Fibroblast of peridontal ligament (primary cell): ENCODE data around the gene ZBTB42.
A peak's percentile ranks its signal among the peaks of the same experiment; 100 is the strongest.

ENCODE experiments used
- DNase-seq: peaks from one replicate; pipeline ENCODE4 v3.0.0-alpha.2; 2010; ENCODE audit errors: extremely low read depth

The ZBTB42 gene

DNA sequence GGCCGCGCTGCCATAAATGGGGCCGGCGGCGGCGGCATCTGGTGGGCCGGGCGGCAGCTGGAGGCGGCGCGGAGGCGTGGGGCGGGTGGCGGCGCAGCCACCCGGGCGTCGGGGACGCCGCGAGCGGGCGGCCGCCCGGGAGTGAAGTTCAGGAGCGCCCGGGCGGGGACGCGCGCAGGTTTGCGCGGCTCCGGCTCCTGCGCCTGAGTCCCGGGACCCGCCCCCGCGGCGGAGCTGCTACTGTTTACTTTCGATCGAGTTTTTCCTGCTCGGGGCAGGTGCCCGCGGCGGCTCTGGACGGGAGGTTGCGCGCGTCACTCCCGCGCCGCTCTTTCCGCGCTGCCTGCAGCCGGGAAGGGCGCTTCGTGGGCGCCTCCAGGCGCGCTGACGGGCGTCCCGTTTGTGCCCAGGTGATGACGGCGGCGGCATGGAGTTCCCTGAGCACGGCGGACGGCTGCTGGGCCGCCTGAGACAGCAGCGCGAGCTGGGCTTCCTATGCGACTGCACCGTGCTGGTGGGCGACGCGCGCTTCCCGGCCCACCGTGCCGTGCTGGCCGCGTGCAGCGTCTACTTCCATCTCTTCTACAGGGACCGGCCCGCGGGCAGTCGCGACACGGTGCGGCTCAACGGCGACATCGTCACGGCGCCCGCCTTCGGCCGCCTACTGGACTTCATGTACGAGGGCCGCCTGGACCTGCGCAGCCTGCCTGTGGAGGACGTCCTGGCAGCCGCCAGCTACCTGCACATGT is at the start of gene ZBTB42:
TSS of gene ZBTB42 (plus strand) at position 331 of the 749 bp plus-strand sequence. CDS start at position 428, 97 bp downstream.
- DNase-seq: peak; percentile 24

DNA sequence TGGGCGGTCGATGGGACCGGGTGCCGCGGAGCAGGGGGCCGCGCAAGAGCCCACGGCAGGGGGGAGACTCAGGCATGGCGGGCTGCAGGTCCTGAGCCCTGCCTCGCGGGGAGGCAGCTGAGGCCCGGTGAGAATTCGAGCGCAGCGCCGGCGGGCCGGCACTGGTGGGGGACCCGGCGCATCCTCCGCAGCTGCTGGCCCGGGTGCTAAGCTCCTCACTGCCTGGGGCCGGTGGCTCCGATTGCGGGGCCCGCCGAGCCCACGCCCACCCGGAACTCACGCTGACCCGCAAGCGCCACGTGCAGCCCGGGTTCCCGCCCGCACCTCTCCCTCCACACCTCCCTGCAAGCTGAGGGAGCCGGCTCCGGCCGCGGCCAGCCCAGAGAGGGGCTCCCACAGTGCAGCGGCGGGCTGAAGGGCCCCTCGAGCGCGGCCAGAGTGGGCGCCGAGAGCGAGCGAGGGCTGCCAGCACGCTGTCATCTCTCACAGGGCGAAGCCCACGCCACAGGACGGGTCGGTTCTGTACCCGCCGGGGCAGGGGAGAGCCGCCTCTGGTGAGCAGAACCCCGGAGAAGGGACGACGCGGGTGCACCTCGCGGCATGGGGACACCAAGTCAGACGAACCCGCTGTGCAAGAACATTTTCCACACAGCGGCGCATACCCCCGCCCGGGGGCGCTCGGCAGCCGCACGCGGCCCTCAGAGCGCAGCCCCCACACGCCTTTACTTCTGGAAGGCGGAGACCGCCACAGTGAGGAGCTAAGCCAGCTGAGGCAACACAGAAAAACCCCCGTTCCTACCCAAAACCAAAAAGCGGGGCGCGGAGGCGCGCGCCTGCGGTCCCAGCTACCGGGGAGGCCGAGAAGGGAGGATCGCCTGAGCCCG is 49.1 kb upstream of the ZBTB42 start:
- no peak for DNase-seq

GRCh38 chr14:104752423-104752734 is 48.5 kb upstream of the ZBTB42 start:
- no peak for DNase-seq

GRCh38 chr14:104752735-104753527 is 48.0 kb upstream of the ZBTB42 start, which contains the start of gene SIVA1:
TSS of gene SIVA1 (plus strand) at chr14:104753147. CDS start at chr14:104753202, 55 bp downstream.
- DNase-seq: peak; percentile 97

DNA sequence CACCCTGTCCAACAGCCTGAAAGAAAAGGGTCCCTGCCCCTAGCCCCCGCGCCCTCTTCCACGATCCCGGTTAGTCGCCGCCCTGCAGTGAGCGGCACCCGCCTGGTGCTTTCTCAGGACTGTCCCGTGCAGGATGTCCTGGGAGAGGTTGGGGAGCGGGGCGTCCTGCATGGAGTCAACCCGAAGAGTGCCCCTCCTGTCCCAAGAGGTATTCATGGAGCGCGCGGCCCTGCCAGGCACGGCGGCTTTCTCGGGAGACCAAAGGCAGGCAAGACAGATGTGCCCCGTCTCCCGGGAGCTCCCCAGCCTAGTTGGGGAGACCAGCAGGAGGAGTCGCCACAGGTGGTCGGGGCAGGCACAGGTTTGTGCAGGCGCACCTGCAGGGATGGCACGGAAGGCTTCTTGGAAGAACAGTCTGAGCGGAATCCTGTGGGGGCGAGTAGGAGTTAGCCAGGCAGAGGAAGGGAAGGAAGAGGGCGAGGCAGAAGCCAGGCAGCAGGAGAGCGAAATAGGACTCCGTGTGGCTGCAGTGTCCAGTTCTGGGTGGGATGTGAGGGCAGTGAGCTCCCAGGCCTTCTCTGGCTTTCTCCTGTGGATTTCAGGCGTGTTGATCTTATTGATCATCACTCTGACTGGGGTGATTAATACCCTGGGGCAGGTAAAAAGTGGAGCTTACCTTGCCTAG is 47.2 kb upstream of the ZBTB42 start:
- DNase-seq: no peak

DNA sequence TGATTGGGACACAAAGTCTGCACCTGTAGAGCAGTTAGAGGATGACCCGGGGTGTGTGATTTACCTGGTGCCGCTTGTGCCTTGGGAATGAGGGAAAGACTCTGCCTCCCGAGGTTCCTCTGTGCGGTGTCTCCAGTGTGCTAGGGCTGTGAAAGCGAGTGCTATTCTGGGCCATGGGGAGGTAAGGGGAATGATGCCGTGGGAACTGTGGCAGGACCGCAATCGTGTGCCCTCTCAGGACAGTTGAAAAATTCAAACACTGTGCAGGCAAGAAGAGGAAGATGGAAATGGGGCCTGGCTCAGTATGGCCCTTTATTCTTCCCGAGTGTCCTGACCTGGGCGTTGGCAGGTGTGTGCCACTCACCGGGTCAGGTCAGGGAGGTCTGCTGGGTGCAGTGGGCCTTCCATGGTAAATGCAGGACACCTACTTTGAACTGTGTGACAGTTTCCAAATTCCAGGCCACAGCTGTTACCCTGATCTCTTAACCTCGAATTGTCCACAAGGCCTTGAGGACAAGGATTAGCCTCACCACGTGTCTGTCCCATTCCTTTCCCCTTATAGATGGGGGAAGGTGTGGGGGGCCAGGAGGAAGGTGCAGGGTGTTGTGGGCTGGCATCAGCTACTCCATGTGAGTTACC is 46.6 kb upstream of the ZBTB42 start:
- no peak for DNase-seq

- no peak for DNase-seq
Measured at GRCh38 chr14:104755621-104756020, 45.3 kb upstream of the ZBTB42 start.

GRCh38 chr14:104756477-104757237 is 44.2 kb upstream of the ZBTB42 start:
- no peak for DNase-seq

GRCh38 chr14:104757238-104757585 is 43.7 kb upstream of the ZBTB42 start:
- peak; percentile 47 for DNase-seq

GRCh38 chr14:104757681-104758392 is 43.1 kb upstream of the ZBTB42 start:
- no peak for DNase-seq

DNA sequence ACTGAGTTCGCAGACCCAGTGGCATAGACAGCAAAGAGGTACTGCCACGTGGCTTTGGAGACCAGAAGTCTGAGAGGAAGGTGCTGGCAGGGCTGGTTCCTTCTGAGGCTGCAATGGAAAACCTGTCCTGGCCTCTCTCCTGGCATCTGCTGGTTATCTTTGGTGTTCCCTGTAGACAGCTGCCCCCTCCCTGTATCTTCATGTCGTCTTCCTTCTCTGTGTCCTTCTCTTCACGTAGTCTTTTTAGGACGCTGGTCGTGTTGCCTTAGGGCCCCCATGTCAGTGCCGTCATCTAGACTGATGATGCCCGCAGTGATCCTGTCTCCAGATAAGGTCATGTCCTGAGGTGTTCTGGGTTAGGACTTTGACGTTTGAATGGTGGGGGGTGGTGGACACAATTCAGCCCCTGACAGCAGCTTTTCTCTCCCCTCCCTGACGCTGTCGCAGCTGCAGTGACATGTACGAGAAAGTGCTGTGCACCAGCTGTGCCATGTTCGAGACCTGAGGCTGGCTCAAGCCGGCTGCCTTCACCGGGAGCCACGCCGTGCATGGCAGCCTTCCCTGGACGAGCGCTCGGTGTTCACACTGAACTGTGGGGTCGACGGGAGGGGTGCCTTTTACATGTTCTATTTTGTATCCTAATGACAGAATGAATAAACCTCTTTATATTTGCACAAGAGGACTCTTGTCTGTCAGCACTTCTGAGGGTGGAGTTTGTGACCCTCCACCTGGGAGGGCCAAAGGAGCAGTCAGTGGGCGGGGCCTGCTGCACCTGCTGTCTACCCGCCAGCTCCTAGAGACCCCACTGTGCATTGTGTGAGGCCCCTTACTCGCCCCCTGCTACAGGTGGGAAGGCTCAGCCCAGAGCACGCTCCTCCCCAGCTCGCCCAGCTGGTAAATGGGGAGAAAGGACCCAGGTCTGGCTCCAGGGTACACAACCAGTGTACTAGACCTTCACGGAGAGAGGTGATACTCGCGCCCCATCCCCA is 41.6 kb upstream of the ZBTB42 start:
- no peak for DNase-seq

GRCh38 chr14:104765517-104765916 is 35.4 kb upstream of the ZBTB42 start:
- DNase-seq: no peak

DNA sequence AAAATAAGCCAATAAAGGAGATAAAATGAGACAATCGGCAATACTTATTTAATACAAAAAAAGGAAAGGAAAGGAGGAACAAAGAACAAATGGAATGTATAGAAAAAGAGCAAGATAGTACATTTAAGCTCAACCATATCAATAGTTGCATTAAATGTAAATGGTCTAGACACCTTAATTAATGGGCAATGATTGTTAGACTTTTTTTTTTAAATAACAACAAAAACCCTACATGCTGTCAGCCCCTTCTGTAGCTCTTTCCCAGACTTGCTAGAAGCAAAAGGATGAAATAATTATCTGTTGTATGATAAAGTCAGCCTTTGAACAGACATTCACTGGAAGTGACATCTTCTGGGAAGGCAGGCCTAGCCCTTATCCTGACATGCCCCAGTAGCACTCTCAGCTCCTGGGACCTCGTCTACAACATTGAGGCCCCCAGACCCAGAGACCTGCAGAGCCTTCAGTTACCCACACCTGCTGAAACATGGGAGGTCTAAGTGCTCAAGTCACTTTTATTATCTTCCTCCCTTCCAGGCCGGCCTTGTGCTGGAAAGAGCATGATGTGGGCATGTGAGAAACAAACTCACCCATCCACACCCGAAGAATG is 34.5 kb upstream of the ZBTB42 start:
- no peak for DNase-seq

GRCh38 chr14:104766863-104767633 is 33.9 kb upstream of the ZBTB42 start:
- no peak for DNase-seq

- no peak for DNase-seq
Measured at GRCh38 chr14:104767634-104767918, 33.3 kb upstream of the ZBTB42 start.

DNA sequence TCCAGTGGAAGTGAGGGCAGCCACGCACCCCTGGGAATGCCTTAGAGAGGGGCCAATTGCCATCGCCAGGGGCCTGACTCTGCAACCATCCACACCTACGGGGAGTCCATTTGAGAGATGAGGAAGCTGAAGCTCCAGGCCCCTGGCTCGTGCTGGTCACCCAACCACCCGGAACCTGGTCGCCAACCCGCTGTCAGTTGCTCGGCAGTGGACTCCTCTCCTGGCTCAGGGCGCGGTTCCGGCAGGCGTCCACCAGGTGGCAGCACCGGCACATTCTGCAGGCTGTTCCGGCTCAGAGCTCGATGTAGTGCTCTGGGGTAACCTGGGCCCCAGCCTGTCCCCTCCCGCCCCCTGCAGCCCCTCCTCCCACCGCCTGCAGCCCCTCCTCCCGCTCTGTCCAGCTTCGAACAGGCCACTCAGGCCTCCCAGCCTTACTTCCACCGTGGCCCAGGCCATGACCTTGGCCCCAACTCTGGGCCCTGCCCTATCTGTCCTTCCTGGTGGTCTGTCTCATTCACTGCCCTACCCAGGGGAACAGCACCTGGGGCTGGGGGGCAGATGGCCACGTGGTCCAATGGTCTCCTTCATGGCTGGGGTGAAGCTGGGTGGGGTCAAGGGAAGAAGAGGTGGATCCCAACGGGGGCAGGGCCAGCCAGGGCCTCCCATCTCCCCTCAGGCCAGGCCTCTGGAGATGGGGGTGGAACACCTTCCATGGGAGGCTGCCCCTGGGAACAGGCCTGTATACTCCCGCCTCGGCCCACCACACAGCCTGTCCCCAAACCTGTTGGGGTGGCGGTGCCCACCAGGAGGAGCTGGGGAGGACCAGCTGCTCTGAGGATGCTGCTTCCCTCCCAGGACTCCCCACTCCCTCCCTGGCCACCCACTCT is 32.2 kb upstream of the ZBTB42 start:
- DNase-seq: peak; percentile 73
